H9 (cell line): ENCODE data around the gene ITPR2. TPM values are rescaled to one million over a fixed set of nuclear protein-coding genes. Genes with fewer than 3 reads are reported as not detected.

Source experiments
- DNase-seq: peaks from one replicate; pipeline ENCODE4 v3.0.0-alpha.2; 2017
- H2AFZ ChIP-seq: one replicate; pipeline ENCODE4 v1.6.1; 2013; ENCODE audit warnings: mild to moderate bottlenecking, low read length, control low read depth, moderate library complexity
- H2AK5ac ChIP-seq: 2 replicates; pipeline ENCODE4 v1.6.1; 2013; ENCODE audit warnings: low read length, control low read depth, mixed read lengths; ENCODE audit not compliant: insufficient read length
- H2BK120ac ChIP-seq: one replicate; pipeline ENCODE4 v1.6.1; 2013; ENCODE audit warnings: low read depth, mild to moderate bottlenecking, low read length, control low read depth, inconsistent platforms; ENCODE audit not compliant: poor library complexity, severe bottlenecking
- H2BK12ac ChIP-seq: 2 replicates; pipeline ENCODE4 v1.6.1; 2013; ENCODE audit warnings: low read length, control low read depth, mixed read lengths, low read depth; ENCODE audit not compliant: insufficient read length
- H2BK15ac ChIP-seq: 2 replicates; pipeline ENCODE4 v1.6.1; 2013; ENCODE audit warnings: low read depth, low read length, control low read depth
- H2BK20ac ChIP-seq: one replicate; pipeline ENCODE4 v1.6.1; 2013; ENCODE audit warnings: low read depth, mild to moderate bottlenecking, low read length, control low read depth, inconsistent platforms; ENCODE audit not compliant: poor library complexity, severe bottlenecking
- H2BK5ac ChIP-seq: 2 replicates; pipeline ENCODE4 v1.6.1; 2013; ENCODE audit warnings: low read length, control low read depth, mixed read lengths; ENCODE audit not compliant: insufficient read length
- H3K14ac ChIP-seq: 2 replicates; pipeline ENCODE4 v1.6.1; 2013; ENCODE audit warnings: low read length, control low read depth; ENCODE audit not compliant: insufficient read depth
- H3K18ac ChIP-seq: 2 replicates; pipeline ENCODE4 v1.6.1; 2013; ENCODE audit warnings: low read depth, mild to moderate bottlenecking, mixed read lengths, low read length, control low read depth; ENCODE audit not compliant: insufficient read length
- H3K23ac ChIP-seq: 2 replicates; pipeline ENCODE4 v1.6.1; 2013; ENCODE audit warnings: low read length, control low read depth, mixed read lengths, low read depth; ENCODE audit not compliant: insufficient read length
- H3K23me2 ChIP-seq: 2 replicates; pipeline ENCODE4 v1.6.1; 2013; ENCODE audit warnings: low read depth, mild to moderate bottlenecking, mixed read lengths, low read length, control low read depth; ENCODE audit not compliant: insufficient read length, poor library complexity, severe bottlenecking
- H3K27ac ChIP-seq: 2 replicates; pipeline ENCODE4 v1.5.1; 2013; ENCODE audit warnings: low read length, control low read depth, mixed read lengths, low read depth; ENCODE audit not compliant: insufficient read length
- H3K27me3 ChIP-seq: 2 replicates; pipeline ENCODE4 v1.6.1; 2013; ENCODE audit warnings: low read length, control low read depth, inconsistent platforms; ENCODE audit not compliant: insufficient read depth
- H3K4ac ChIP-seq: 2 replicates; pipeline ENCODE4 v1.6.1; 2013; ENCODE audit warnings: low read depth, mild to moderate bottlenecking, control low read depth, inconsistent platforms, low read length, moderate library complexity
- H3K4me1 ChIP-seq: 2 replicates; pipeline ENCODE4 v1.6.1; 2013; ENCODE audit warnings: low read length, control low read depth, inconsistent platforms; ENCODE audit not compliant: insufficient read depth
- H3K4me2 ChIP-seq: 2 replicates; pipeline ENCODE4 v1.6.1; 2013; ENCODE audit warnings: low read length, control low read depth, mixed read lengths; ENCODE audit not compliant: insufficient read length, insufficient read depth
- H3K56ac ChIP-seq: 2 replicates; pipeline ENCODE4 v1.6.1; 2013; ENCODE audit warnings: low read depth, mild to moderate bottlenecking, mixed read lengths, low read length, control low read depth; ENCODE audit not compliant: insufficient read length
- H3K79me1 ChIP-seq: 2 replicates; pipeline ENCODE4 v1.6.1; 2013; ENCODE audit warnings: low read depth, mild to moderate bottlenecking, moderate library complexity, low read length, control low read depth, inconsistent platforms; ENCODE audit not compliant: insufficient read depth, poor library complexity, severe bottlenecking
- H3K79me2 ChIP-seq: 2 replicates; pipeline ENCODE4 v1.6.1; 2013; ENCODE audit warnings: low read length, control low read depth, inconsistent platforms; ENCODE audit not compliant: insufficient read depth
- H3K9ac ChIP-seq: 2 replicates; pipeline ENCODE4 v1.6.1; 2013; ENCODE audit warnings: low read length, control low read depth, mixed read lengths; ENCODE audit not compliant: insufficient read length; ENCODE audit errors: extremely low read depth
- H3K9me3 ChIP-seq: one replicate; pipeline ENCODE4 v1.6.1; 2013; ENCODE audit warnings: low read depth, low read length, inconsistent platforms; ENCODE audit not compliant: control insufficient read depth
- H3T11ph ChIP-seq: one replicate; pipeline ENCODE4 v1.6.1; 2013; ENCODE audit warnings: mild to moderate bottlenecking, low read length, control low read depth, inconsistent platforms
- H4K20me1 ChIP-seq: one replicate; pipeline ENCODE4 v1.6.1; 2013; ENCODE audit not compliant: control insufficient read depth, insufficient read length, insufficient read depth
- H4K5ac ChIP-seq: 2 replicates; pipeline ENCODE4 v1.6.1; 2013; ENCODE audit warnings: low read depth, mild to moderate bottlenecking, mixed read lengths, low read length, control low read depth; ENCODE audit not compliant: insufficient read length
- H4K8ac ChIP-seq: replicated peaks from 2 replicates; pipeline ENCODE4 v1.6.1; 2013; ENCODE audit warnings: low read length, control low read depth, mixed read lengths, low read depth; ENCODE audit not compliant: insufficient read length
- H4K91ac ChIP-seq: 2 replicates; pipeline ENCODE4 v1.6.1; 2013; ENCODE audit warnings: low read depth, mild to moderate bottlenecking, moderate library complexity, mixed read lengths, low read length, control low read depth; ENCODE audit not compliant: insufficient read length
- H3K27ac Mint-ChIP-seq, 3 experiments: 2 replicates in 2 of 3; 3 replicates in 1 of 3; pipeline ENCODE4 v1.8.0; 2020 to 2021; ENCODE audit warnings: mixed read lengths in 3 of 3, mild to moderate bottlenecking in 1 of 3, moderate library complexity in 1 of 3
- H3K27me3 Mint-ChIP-seq: 2 replicates; pipeline ENCODE4 v1.8.0; 2021; ENCODE audit warnings: low read depth, mild to moderate bottlenecking, moderate library complexity, mixed read lengths
- H3K36me3 Mint-ChIP-seq, 3 experiments: 2 replicates in 2 of 3; 3 replicates in 1 of 3; pipeline ENCODE4 v1.8.0; 2020 to 2021; ENCODE audit warnings: low read depth in 3 of 3, mixed read lengths in 3 of 3; ENCODE audit not compliant: insufficient read depth in 1 of 3
- H3K4me1 Mint-ChIP-seq, 2 experiments: 2 replicates each; pipeline ENCODE4 v1.8.0; 2020; ENCODE audit warnings: mixed read lengths in 2 of 2
- H3K4me3 Mint-ChIP-seq, 2 experiments: 2 replicates in 1 of 2; 3 replicates in 1 of 2; pipeline ENCODE4 v1.8.0; 2020 to 2021; ENCODE audit warnings: mild to moderate bottlenecking in 2 of 2, mixed read lengths in 2 of 2, moderate library complexity in 1 of 2
- H3K9me3 Mint-ChIP-seq, 2 experiments: 2 replicates in 1 of 2; 3 replicates in 1 of 2; pipeline ENCODE4 v1.8.0; 2020; ENCODE audit warnings: mild to moderate bottlenecking in 2 of 2, mixed read lengths in 2 of 2, moderate library complexity in 1 of 2
- WGBS: extraction: QIAGEN DNeasy Blood & Tissue Kit; methylation state at CpG from one replicate; pipeline ENCODE4 v1.1.7; 2013; ENCODE audit warnings: missing lambda C conversion rate, low lambda C conversion rate, mixed read lengths; ENCODE audit not compliant: insufficient read length; ENCODE audit errors: extremely low coverage; 5-methylcytosine and 5-hydroxymethylcytosine counted together
- total RNA-seq: library from RNA; stranded (reverse); gene quantifications from 2 replicates; pipeline ENCODE4 v1.2.1, GENCODE V29; 2021
- TF ChIP-seq, protein P1 (sequence below): fragments of 200-600 bp; sonication (generic); conservative IDR thresholded peaks from 3 replicates; pipeline ENCODE4 v1.8.0; 2021; ENCODE audit warnings: antibody characterized with exemption, mild to moderate bottlenecking

ITPR2 gene
- total RNA-seq, 1 experiment from 2014 or later, result 14.8 TPM

GRCh38 chr12:26611598-26611997 lies 221.4 kb downstream of the ITPR2 start:
- no peaks in the 10 kb centered on the region for H3K79me2 ChIP-seq
- H3K79me1 ChIP-seq, result no peaks in the 10 kb centered on the region

More at GRCh38 chr12:26611598-26611997, 221.4 kb downstream of the ITPR2 start:
- Histone ChIP-seq H4K20me1 (no peaks in the 10 kb centered on the region), H2BK15ac (no peak overlapping the region), H3K56ac (no peak overlapping the region), H3K27ac (no peak overlapping the region), H3K14ac (no peak overlapping the region), H4K5ac (no peak overlapping the region), H2BK5ac (no peak overlapping the region), H3T11ph (no peak overlapping the region), H3K9ac (no peak overlapping the region), H3K4me2 (no peak overlapping the region), H3K23ac (no peak overlapping the region), H4K8ac (no peak overlapping the region), H3K4ac (no peak overlapping the region), H2AK5ac (no peak overlapping the region), H4K91ac (no peak overlapping the region), H3K4me1 (no peaks in the 10 kb centered on the region), H3K9me3 (no peaks in the 10 kb centered on the region), H2BK120ac (no peak overlapping the region), H2BK12ac (no peak overlapping the region), H2AFZ (no peak overlapping the region), H3K27me3 (no peaks in the 10 kb centered on the region), H3K18ac (no peak overlapping the region), H2BK20ac (no peak overlapping the region), H3K23me2 (no peaks in the 10 kb centered on the region)
- WGBS, result no CpG with 5 or more reads among the region's 6 CpGs
- H3K4me1 Mint-ChIP-seq, result peaks cover 0 to 4% of the 10 kb centered on the region in 2 experiments; a peak in 1 of 4 replicates
- no peaks in the 10 kb centered on the region for H3K27me3 Mint-ChIP-seq
- peak overlapping the region in 1 of 3 experiments; percentile 54; a peak in 2 of 7 replicates for H3K27ac Mint-ChIP-seq
- no peak for DNase-seq
- H3K9me3 Mint-ChIP-seq, result no peaks in the 10 kb centered on the region
- TF ChIP-seq, protein P1, sequence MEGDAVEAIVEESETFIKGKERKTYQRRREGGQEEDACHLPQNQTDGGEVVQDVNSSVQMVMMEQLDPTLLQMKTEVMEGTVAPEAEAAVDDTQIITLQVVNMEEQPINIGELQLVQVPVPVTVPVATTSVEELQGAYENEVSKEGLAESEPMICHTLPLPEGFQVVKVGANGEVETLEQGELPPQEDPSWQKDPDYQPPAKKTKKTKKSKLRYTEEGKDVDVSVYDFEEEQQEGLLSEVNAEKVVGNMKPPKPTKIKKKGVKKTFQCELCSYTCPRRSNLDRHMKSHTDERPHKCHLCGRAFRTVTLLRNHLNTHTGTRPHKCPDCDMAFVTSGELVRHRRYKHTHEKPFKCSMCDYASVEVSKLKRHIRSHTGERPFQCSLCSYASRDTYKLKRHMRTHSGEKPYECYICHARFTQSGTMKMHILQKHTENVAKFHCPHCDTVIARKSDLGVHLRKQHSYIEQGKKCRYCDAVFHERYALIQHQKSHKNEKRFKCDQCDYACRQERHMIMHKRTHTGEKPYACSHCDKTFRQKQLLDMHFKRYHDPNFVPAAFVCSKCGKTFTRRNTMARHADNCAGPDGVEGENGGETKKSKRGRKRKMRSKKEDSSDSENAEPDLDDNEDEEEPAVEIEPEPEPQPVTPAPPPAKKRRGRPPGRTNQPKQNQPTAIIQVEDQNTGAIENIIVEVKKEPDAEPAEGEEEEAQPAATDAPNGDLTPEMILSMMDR, result no peak
- H3K4me3 Mint-ChIP-seq, result no peak overlapping the region
- peaks cover 0 to under 1% (median 0%) of the 10 kb centered on the region in 3 experiments; a peak in 3 of 7 replicates for H3K36me3 Mint-ChIP-seq
